ENCODE measurements around the gene CD69.

Gene CD69

GRCh38 chr12:9786726-9787717 lies 26.3 kb upstream of the CD69 start:
- Histone ChIP-seq H3K36me3 (no peaks in the 10 kb centered on the region), H3K4me1 (ENCODE audit: control insufficient read depth in 1 of 2, insufficient read depth in 1 of 2, low read depth in 1 of 2, low read length in 1 of 2) (no peaks in the 10 kb centered on the region), H3K27me3 (no peaks in the 10 kb centered on the region), H3K27ac (no peak overlapping the region), H3K4me3 (ENCODE audit: low read depth in 1 of 2, low read length in 1 of 2) (no peak overlapping the region), H3K9me3 (no peaks in the 10 kb centered on the region)
- no peak for TF ChIP-seq CTCF (IDR thresholded peaks at IDR 0.05)

- Histone ChIP-seq H3K4me3 (ENCODE audit: low read depth in 1 of 2, low read length in 1 of 2) (no peak overlapping the region), H3K4me1 (ENCODE audit: control insufficient read depth in 1 of 2, insufficient read depth in 1 of 2, low read depth in 1 of 2, low read length in 1 of 2) (no peaks in the 10 kb centered on the region), H3K27me3 (no peaks in the 10 kb centered on the region), H3K27ac (no peak overlapping the region), H3K36me3 (no peaks in the 10 kb centered on the region), H3K9me3 (no peaks in the 10 kb centered on the region)
- TF ChIP-seq CTCF (IDR thresholded peaks at IDR 0.05), result no peak
These were observed 24.1 kb upstream of the CD69 start for GRCh38 chr12:9784816-9785215.

- Histone ChIP-seq H3K9me3 (no peaks in the 10 kb centered on the region), H3K4me1 (ENCODE audit: control insufficient read depth in 1 of 2, insufficient read depth in 1 of 2, low read depth in 1 of 2, low read length in 1 of 2) (no peaks in the 10 kb centered on the region), H3K4me3 (ENCODE audit: low read depth in 1 of 2, low read length in 1 of 2) (no peak overlapping the region), H3K27ac (no peak overlapping the region), H3K36me3 (no peaks in the 10 kb centered on the region), H3K27me3 (no peaks in the 10 kb centered on the region)
- no peak for TF ChIP-seq CTCF (IDR thresholded peaks at IDR 0.05)
These were observed 23.6 kb upstream of the CD69 start for GRCh38 chr12:9784326-9784725.

- H3K27me3 ChIP-seq, result no peaks in the 10 kb centered on the region
- H3K4me3 ChIP-seq (ENCODE audit: low read depth in 1 of 2, low read length in 1 of 2), result no peak overlapping the region
- no peaks in the 10 kb centered on the region for H3K4me1 ChIP-seq (ENCODE audit: control insufficient read depth in 1 of 2, insufficient read depth in 1 of 2, low read depth in 1 of 2, low read length in 1 of 2)
- H3K27ac ChIP-seq, result no peak overlapping the region
- H3K9me3 ChIP-seq, result no peaks in the 10 kb centered on the region
- no peaks in the 10 kb centered on the region for H3K36me3 ChIP-seq
- no peak for TF ChIP-seq CTCF (IDR thresholded peaks at IDR 0.05)
These were observed 22.1 kb upstream of the CD69 start for GRCh38 chr12:9782547-9783382.

GRCh38 chr12:9781360-9781759 lies 20.7 kb upstream of the CD69 start:
- no peaks in the 10 kb centered on the region for H3K36me3 ChIP-seq
- TF ChIP-seq CTCF (IDR thresholded peaks at IDR 0.05), result no peak
- H3K4me1 ChIP-seq (ENCODE audit: control insufficient read depth in 1 of 2, insufficient read depth in 1 of 2, low read depth in 1 of 2, low read length in 1 of 2), result no peaks in the 10 kb centered on the region

More at GRCh38 chr12:9781360-9781759, 20.7 kb upstream of the CD69 start:
- Histone ChIP-seq H3K9me3 (no peaks in the 10 kb centered on the region), H3K27ac (no peak overlapping the region), H3K27me3 (no peaks in the 10 kb centered on the region), H3K4me3 (ENCODE audit: low read depth in 1 of 2, low read length in 1 of 2) (no peak overlapping the region)
